ENCODE results near the gene SUGCT. TPM values are rescaled to one million over a fixed set of nuclear protein-coding genes. Genes with fewer than 3 reads are reported as not detected.

SUGCT gene
- total RNA-seq, 3 donors from 2014 or later, result 7.6 to 19.1 (median 10.1) TPM

DNA sequence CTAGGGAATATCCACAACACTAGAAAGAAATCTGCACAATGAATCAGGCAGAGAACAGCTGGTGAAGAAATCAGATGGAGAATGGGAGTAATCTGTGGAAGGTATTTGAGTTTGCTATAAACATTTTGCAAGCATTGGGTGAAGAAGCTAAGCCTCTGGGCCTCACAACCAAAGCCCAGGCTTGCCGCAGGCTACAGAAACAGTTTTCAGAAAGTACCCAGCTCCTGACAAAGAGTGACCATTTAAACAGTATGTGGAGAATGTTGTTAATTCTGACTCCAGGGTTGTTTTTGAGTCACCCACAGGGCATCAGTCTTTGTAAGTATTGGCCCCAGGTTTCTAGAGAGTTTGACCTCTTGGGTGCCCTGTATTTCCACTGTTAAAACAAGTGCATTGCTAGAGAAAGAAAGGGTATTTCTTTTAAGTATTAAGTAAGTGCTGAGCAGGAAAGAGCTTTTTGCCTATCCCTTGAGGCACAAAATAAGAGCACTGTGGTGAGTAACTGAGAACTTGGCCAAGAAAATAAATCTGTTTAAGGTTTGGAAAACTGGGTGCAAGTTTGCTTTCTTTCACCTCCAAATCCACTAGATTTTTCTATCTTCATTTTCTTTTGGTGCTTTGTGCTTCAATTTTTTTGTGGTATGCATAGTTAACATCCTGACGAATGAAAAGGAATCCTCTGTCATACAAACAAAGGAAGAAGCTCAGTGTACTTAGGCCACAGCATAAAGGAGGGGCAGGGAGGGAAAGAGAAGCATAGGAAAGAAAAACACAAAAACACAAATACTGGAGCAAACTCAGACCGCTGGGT, 691.8 kb downstream of the SUGCT start:
- intact Hi-C loops (cut with DNase I, micrococcal nuclease), result loop anchor here in 1 of 2 donors (10.0 kb wide), 1 partner anchor 58 kb away; no protein-coding TSS in a partner anchor
- TF ChIP-seq, protein P1, sequence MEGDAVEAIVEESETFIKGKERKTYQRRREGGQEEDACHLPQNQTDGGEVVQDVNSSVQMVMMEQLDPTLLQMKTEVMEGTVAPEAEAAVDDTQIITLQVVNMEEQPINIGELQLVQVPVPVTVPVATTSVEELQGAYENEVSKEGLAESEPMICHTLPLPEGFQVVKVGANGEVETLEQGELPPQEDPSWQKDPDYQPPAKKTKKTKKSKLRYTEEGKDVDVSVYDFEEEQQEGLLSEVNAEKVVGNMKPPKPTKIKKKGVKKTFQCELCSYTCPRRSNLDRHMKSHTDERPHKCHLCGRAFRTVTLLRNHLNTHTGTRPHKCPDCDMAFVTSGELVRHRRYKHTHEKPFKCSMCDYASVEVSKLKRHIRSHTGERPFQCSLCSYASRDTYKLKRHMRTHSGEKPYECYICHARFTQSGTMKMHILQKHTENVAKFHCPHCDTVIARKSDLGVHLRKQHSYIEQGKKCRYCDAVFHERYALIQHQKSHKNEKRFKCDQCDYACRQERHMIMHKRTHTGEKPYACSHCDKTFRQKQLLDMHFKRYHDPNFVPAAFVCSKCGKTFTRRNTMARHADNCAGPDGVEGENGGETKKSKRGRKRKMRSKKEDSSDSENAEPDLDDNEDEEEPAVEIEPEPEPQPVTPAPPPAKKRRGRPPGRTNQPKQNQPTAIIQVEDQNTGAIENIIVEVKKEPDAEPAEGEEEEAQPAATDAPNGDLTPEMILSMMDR (IDR thresholded peaks at IDR 0.05), result no peak
- no peaks in the 10 kb centered on the region for H3K9me3 ChIP-seq
- H3K36me3 ChIP-seq (ENCODE audit: low read depth), result no peaks in the 10 kb centered on the region
- no peak overlapping the region for H3K4me3 ChIP-seq
- DNase-seq (no peak), ATAC-seq (no peak)
- H3K4me1 ChIP-seq (ENCODE audit: low read depth), result peaks cover 2% of the 10 kb centered on the region

DNA sequence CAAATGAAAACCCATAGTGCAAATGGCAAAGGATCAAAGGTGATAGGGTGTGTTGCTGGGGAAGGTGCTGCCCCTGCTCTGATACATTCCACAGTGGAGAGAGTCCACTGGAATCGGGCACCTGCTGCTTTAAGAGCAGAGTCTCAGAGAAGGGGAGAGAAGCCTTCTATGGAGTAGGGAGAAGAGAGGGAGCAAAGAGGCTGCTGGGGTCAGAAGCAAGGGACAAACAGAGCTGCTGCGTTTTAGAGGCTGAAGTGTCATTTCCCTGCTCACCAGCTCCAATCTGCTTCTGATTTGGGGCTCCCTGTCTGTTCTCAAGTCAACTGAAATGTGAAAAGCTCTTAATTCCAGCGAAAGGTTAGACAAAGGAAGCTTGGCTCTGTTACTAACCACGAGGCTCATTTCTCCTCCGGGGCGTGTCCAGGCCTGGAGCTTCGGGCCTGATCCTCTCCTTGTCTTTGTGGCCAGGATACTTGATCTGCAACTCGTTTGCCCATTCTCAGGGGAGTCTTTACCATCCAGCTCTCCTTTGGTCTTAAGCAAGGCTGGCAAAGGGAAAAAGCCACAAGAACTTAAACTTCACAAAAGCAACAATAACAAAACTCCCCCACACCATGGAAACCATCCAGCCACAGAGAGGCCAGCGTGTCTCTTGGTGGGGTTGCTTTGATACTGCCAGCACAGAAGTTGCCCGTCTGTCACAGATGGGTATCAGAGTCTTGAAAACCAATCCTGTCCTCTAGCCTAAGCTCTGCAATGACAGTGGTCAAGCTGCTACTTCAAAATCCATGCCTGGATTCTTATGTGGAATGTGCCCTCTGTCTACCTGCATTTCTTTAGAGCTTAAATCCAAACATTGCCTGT, 692.6 kb downstream of the SUGCT start:
- peak; percentile 73 for ATAC-seq
- no peaks in the 10 kb centered on the region for H3K9me3 ChIP-seq
- no peak overlapping the region for H3K4me3 ChIP-seq
- intact Hi-C loops (cut with DNase I, micrococcal nuclease), result loop anchor here in 1 of 2 donors (10.0 kb wide), 1 partner anchor 57 kb away; no protein-coding TSS in a partner anchor
- no peak for DNase-seq
- H3K36me3 ChIP-seq (ENCODE audit: low read depth), result no peaks in the 10 kb centered on the region
- TF ChIP-seq, protein P1 (IDR thresholded peaks at IDR 0.05), result no peak
- peaks cover 2% of the 10 kb centered on the region for H3K4me1 ChIP-seq (ENCODE audit: low read depth)

DNA sequence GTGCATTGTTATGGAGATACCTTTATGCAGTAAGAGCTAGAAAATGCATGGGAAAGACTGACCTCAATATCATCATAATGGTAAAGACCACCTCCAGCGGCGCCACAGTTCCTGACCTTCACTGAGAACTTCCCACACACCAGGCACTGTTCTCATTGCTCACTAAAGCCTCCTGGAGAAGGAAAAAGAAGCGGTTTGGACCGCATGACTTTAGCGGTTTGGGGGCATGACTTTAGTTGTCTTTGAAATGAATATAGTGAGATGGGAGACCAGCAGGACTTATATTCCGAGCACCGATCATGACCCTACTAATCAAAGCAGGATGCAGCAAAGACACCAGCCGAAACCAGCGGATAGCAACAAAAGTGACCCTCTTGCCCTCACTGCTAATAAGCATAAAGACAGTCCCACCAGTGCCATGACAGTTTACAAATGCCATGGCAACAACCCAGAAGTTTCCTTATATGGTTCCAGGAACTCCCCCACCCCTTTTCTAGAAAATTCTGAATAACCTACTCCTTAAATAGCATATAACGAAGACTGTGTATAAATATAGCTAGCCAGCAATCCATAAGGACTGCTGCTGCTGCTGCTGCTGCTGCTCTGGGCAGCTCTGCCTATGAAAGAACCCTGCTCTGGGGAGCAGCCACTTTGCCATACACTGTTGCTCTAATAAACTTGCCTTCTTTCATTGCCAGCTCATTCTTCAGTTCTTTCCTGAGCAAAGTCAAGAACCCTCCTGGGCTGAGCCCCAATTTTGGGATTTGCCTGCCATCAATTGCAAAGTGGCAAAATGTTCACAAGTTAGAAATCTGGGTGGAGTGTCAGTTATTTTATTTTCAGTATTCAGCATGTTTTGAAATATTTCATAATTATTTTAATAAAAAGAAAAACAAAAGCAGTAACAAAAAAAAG, 694.1 kb downstream of the SUGCT start:
- intact Hi-C loops (cut with DNase I, micrococcal nuclease), result loop anchor here in 1 of 2 donors (10.0 kb wide), 1 partner anchor 56 kb away; no protein-coding TSS in a partner anchor
- no peak overlapping the region for H3K4me3 ChIP-seq
- peaks cover 2% of the 10 kb centered on the region for H3K4me1 ChIP-seq (ENCODE audit: low read depth)
- TF ChIP-seq, protein P1 (IDR thresholded peaks at IDR 0.05), result no peak
- no peak for ATAC-seq
- no peak for DNase-seq
- no peaks in the 10 kb centered on the region for H3K36me3 ChIP-seq (ENCODE audit: low read depth)
- H3K9me3 ChIP-seq, result no peaks in the 10 kb centered on the region

DNA sequence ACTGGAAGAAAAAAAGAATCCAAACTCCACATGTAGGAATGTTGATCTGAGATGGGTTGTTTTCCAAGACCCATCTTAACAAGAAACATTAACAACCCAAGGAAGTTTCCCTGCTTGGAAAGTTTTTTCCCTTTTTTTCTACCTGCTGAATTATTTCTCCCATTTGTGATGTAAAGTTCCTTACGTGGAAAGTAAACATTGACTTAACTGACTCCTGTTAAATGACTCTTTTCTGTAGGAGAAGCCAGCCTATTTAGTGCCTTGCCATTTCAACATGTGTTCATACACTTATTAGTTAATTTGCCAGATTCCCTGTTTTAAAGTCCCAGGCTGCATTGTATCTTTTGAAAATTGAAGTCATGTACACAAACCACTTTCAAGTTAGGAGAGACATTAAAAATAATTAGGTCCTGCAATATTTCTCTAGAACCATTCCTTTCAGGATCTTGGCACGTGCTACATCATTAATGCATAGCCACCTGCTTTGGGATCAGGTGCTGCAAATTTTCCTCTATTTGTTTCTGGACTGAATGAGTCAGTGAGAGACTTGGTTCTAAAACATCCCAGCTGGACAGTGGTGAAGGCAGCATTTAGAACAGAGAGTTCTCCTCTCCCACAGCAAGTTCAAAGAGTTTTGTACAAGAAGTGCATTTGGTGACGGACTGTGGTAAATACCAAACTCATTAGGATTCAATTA, 698.5 kb downstream of the SUGCT start:
- Histone ChIP-seq H3K9me3 (no peaks in the 10 kb centered on the region), H3K4me3 (no peak overlapping the region), H3K36me3 (ENCODE audit: low read depth) (no peaks in the 10 kb centered on the region), H3K4me1 (ENCODE audit: low read depth) (no peaks in the 10 kb centered on the region)
- TF ChIP-seq, protein P1 (IDR thresholded peaks at IDR 0.05), result no peak
- DNase-seq, result no peak
- intact Hi-C loops (cut with DNase I, micrococcal nuclease), result no loop called here
- ATAC-seq, result no peak
